Stimulated activated memory B cell treated with anti-CD40 and anti-IgM and Interleukin-4, amounts not matched to agents 10 μg/mL and 1 μg/mL and 100 μg/mL, for 72 hours (primary cell): ENCODE results near the gene TCFL5.

ENCODE experiments used
- ATAC-seq: fragments of 150-1000 bp; cut with Tn5 transposase; 2 replicates; pipeline ENCODE4 v1.10.0; 2021
- H3K27ac Mint-ChIP-seq: one replicate; pipeline ENCODE4 v1.8.0; 2022; ENCODE audit warnings: mild to moderate bottlenecking, mixed read lengths
- H3K27me3 Mint-ChIP-seq: one replicate; pipeline ENCODE4 v1.8.0; 2022; ENCODE audit warnings: mixed read lengths
- H3K36me3 Mint-ChIP-seq: one replicate; pipeline ENCODE4 v1.8.0; 2022; ENCODE audit warnings: mixed read lengths
- H3K4me1 Mint-ChIP-seq: one replicate; pipeline ENCODE4 v1.8.0; 2022; ENCODE audit warnings: mixed read lengths
- H3K4me3 Mint-ChIP-seq: one replicate; pipeline ENCODE4 v1.8.0; 2022; ENCODE audit warnings: mild to moderate bottlenecking, moderate library complexity, mixed read lengths
- H3K9me3 Mint-ChIP-seq: one replicate; pipeline ENCODE4 v1.8.0; 2022; ENCODE audit warnings: mixed read lengths

TCFL5 gene

DNA sequence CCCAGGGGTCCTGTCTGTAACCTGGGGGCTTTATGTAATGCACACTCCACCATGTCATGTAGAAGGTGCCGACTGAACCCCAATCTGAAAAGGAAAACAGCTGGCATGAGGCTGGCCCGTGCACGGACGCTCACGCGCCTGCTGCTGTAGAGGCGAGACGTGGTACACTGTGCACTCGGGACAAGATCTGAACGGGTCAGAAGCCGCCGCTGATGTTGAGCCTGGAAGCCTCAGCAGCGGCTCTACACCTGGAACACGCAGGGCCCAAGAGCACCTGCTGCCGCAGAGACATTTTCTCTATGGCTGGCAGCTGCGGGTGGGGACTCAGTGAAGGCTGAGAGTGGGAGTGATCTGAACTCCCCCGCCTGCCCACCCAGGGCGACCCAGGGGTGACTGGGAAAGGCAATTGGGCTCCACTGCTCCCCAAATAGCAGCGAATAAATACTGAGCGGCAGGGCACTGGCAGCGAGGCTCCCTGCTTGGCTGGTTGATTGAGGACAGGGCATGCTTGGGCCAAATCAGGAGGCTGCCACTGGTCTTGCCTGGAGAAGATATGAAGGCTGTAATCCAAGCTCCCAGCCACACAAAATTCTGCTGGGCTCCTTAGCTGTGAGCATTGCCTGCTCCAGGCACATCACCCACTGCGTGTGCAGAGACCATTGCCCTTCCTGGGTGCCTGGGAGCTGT, 59.5 kb downstream of the TCFL5 start:
- Mint-ChIP-seq H3K27ac (no peak overlapping the region), H3K4me3 (no peak overlapping the region), H3K4me1 (peaks cover 49% of the 10 kb centered on the region), H3K36me3 (peaks cover 35% of the 10 kb centered on the region), H3K9me3 (no peaks in the 10 kb centered on the region), H3K27me3 (no peaks in the 10 kb centered on the region)
- ATAC-seq, result no peak

GRCh38 chr20:62801284-62802010, 60.2 kb downstream of the TCFL5 start:
- no peak overlapping the region for H3K4me3 Mint-ChIP-seq
- no peaks in the 10 kb centered on the region for H3K9me3 Mint-ChIP-seq
- peaks cover 46% of the 10 kb centered on the region for H3K4me1 Mint-ChIP-seq
- H3K27me3 Mint-ChIP-seq, result no peaks in the 10 kb centered on the region
- H3K27ac Mint-ChIP-seq, result no peak overlapping the region
- peaks cover 29% of the 10 kb centered on the region for H3K36me3 Mint-ChIP-seq
- no peak for ATAC-seq

GRCh38 chr20:62800314-62801259, 61.0 kb downstream of the TCFL5 start:
- ATAC-seq, result no peak
- no peaks in the 10 kb centered on the region for H3K9me3 Mint-ChIP-seq
- no peak overlapping the region for H3K27ac Mint-ChIP-seq
- peaks cover 29% of the 10 kb centered on the region for H3K36me3 Mint-ChIP-seq
- H3K27me3 Mint-ChIP-seq, result no peaks in the 10 kb centered on the region
- H3K4me1 Mint-ChIP-seq, result peaks cover 43% of the 10 kb centered on the region
- no peak overlapping the region for H3K4me3 Mint-ChIP-seq

GRCh38 chr20:62799873-62800272, 61.7 kb downstream of the TCFL5 start:
- Mint-ChIP-seq H3K9me3 (no peaks in the 10 kb centered on the region), H3K4me1 (peaks cover 40% of the 10 kb centered on the region), H3K27ac (no peak overlapping the region), H3K36me3 (peaks cover 29% of the 10 kb centered on the region), H3K27me3 (no peaks in the 10 kb centered on the region), H3K4me3 (no peak overlapping the region)
- no peak for ATAC-seq

DNA sequence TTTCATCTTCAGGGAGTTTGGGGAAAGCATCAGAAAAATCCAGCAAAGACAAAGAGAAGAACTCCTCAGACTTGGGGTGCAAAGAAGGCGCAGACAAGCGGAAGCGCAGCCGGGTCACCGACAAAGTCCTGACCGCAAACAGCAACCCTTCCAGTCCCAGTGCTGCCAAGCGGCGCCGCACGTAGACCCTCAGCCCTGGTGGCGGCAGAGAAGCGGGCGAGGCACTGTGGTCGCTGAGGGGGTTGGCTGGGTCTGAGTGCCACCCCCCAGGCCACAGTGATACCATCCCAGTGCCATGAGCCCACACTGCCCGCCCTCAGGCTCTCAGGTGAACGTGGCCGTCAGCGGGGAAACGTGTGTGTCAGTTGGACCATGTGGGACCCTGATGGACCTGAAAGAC, 62.2 kb downstream of the TCFL5 start:
- Mint-ChIP-seq H3K9me3 (no peaks in the 10 kb centered on the region), H3K36me3 (peaks cover 29% of the 10 kb centered on the region), H3K27me3 (no peaks in the 10 kb centered on the region), H3K4me3 (no peak overlapping the region), H3K4me1 (peaks cover 44% of the 10 kb centered on the region), H3K27ac (no peak overlapping the region)
- no peak for ATAC-seq

- Mint-ChIP-seq H3K4me3 (no peak overlapping the region), H3K27me3 (no peaks in the 10 kb centered on the region), H3K36me3 (peaks cover 29% of the 10 kb centered on the region), H3K27ac (peak overlapping the region; percentile 60), H3K4me1 (peaks cover 42% of the 10 kb centered on the region), H3K9me3 (no peaks in the 10 kb centered on the region)
- no peak for ATAC-seq
Observed at GRCh38 chr20:62799036-62799435, 62.6 kb downstream of the TCFL5 start.

- Mint-ChIP-seq H3K36me3 (peaks cover 29% of the 10 kb centered on the region), H3K27me3 (no peaks in the 10 kb centered on the region), H3K4me1 (peaks cover 48% of the 10 kb centered on the region), H3K27ac (peak overlapping the region; percentile 80), H3K4me3 (peak overlapping the region; percentile 90), H3K9me3 (no peaks in the 10 kb centered on the region)
- ATAC-seq, result no peak
Observed at GRCh38 chr20:62797671-62798532, 63.7 kb downstream of the TCFL5 start.

DNA sequence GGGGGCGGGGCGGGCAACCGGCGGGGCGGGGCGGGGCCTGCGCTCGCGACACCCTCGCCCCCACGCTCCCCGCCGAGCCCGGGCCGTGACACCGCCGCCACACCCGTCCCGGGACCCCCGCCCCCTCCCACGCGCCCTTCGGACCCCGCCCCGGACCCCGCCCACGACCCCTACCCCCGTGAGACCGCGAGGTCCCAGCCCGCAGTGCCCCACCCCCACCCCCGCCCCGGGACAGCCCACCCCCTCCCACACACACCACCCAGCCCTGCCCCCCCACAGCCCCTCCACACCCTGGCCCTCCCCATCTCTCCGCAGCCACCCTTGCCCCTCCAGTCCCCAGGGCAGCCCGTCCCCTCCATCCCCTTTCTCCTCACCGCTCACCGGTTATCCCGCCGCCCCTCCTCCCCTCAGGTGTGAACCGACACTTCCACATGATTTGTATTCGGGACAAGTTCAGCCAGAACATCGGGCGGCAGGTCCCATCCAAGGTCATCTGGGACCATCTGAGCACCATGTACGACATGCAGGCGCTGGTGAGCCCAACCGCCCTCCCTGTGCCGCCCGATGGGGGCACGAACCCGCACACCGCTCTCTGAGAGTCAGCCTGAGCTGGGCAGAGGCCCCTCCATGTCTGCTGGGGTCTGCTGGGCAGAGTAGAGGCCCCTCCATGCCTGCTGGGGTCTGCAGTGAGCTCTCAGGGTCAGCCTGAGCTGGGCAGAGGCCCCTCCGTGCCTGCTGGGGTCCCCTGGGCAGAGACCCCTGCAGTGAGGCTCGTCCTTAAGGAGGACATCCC, 64.7 kb downstream of the TCFL5 start:
- Mint-ChIP-seq H3K27ac (peak overlapping the region; percentile 80), H3K9me3 (no peaks in the 10 kb centered on the region), H3K27me3 (no peaks in the 10 kb centered on the region), H3K36me3 (peaks cover 29% of the 10 kb centered on the region), H3K4me3 (peak overlapping the region; percentile 90), H3K4me1 (peaks cover 53% of the 10 kb centered on the region)
- ATAC-seq, result no peak

GRCh38 chr20:62795023-62795761, 66.4 kb downstream of the TCFL5 start:
- H3K4me1 Mint-ChIP-seq, result peaks cover 61% of the 10 kb centered on the region

DNA sequence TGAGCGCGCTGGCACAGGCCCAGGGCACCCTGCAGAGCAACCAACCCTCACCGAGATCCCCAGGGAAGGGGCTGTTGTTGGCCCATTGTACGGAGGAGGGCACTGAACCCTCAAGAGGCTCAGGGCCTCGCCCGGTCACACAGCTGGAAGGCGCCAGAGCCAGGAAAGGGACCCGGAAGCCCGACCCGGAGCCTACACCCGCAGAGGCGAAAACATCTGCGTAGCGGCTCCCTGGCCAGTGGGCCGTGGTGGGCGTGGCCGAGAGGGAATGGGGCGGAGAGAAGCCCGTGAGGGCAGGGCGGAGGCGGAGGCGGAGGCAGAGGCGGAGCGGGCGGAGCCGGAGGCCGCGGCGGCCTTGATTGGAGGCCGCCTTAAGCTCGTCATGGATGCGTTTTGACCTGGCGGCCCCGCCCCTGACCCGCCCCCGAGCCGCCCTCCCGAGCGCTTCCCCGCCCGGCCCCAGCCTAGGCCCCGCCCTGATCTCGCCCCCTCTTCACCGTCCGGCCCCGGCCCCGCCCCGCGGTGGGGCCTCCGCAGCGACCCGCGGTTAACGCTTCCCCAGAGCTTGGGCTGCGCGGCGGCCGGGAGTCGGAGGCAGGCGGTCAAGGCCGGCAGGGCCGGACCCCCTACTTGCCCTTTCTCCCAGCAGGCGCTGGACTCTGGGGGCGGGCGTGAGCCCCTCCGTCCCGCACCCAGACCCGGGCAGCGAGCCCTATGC, 67.5 kb downstream of the TCFL5 start:
- peaks cover 59% of the 10 kb centered on the region for H3K4me1 Mint-ChIP-seq
- H3K27me3 Mint-ChIP-seq, result no peaks in the 10 kb centered on the region
- peak overlapping the region; percentile 89 for H3K27ac Mint-ChIP-seq
- H3K36me3 Mint-ChIP-seq, result peaks cover 17% of the 10 kb centered on the region
- peak; percentile 88 for ATAC-seq
- peak overlapping the region; percentile 82 for H3K4me3 Mint-ChIP-seq
- H3K9me3 Mint-ChIP-seq, result no peaks in the 10 kb centered on the region

More at GRCh38 chr20:62795023-62795761, 66.4 kb downstream of the TCFL5 start:
- H3K27ac Mint-ChIP-seq, result peak overlapping the region; percentile 89
- no peaks in the 10 kb centered on the region for H3K27me3 Mint-ChIP-seq
- H3K9me3 Mint-ChIP-seq, result no peaks in the 10 kb centered on the region
- H3K4me3 Mint-ChIP-seq, result peak overlapping the region; percentile 82
- no peak for ATAC-seq
- H3K36me3 Mint-ChIP-seq, result peaks cover 27% of the 10 kb centered on the region

- no peak for ATAC-seq
- H3K4me3 Mint-ChIP-seq, result peak overlapping the region; percentile 71
- H3K4me1 Mint-ChIP-seq, result peaks cover 54% of the 10 kb centered on the region
- no peaks in the 10 kb centered on the region for H3K9me3 Mint-ChIP-seq
- H3K36me3 Mint-ChIP-seq, result peaks cover 12% of the 10 kb centered on the region
- no peaks in the 10 kb centered on the region for H3K27me3 Mint-ChIP-seq
- peak overlapping the region; percentile 89 for H3K27ac Mint-ChIP-seq
Observed at GRCh38 chr20:62793757-62794006, 67.9 kb downstream of the TCFL5 start.

- H3K27me3 Mint-ChIP-seq, result no peaks in the 10 kb centered on the region
- H3K4me1 Mint-ChIP-seq, result peaks cover 49% of the 10 kb centered on the region
- H3K36me3 Mint-ChIP-seq, result peaks cover 6% of the 10 kb centered on the region
- no peaks in the 10 kb centered on the region for H3K9me3 Mint-ChIP-seq
- peak overlapping the region; percentile 38 for H3K4me3 Mint-ChIP-seq
- peak overlapping the region; percentile 89 for H3K27ac Mint-ChIP-seq
- no peak for ATAC-seq
Observed at GRCh38 chr20:62792940-62793756, 68.5 kb downstream of the TCFL5 start.
